Measurements from ENCODE around the gene HSDL1.

The HSDL1 gene

DNA sequence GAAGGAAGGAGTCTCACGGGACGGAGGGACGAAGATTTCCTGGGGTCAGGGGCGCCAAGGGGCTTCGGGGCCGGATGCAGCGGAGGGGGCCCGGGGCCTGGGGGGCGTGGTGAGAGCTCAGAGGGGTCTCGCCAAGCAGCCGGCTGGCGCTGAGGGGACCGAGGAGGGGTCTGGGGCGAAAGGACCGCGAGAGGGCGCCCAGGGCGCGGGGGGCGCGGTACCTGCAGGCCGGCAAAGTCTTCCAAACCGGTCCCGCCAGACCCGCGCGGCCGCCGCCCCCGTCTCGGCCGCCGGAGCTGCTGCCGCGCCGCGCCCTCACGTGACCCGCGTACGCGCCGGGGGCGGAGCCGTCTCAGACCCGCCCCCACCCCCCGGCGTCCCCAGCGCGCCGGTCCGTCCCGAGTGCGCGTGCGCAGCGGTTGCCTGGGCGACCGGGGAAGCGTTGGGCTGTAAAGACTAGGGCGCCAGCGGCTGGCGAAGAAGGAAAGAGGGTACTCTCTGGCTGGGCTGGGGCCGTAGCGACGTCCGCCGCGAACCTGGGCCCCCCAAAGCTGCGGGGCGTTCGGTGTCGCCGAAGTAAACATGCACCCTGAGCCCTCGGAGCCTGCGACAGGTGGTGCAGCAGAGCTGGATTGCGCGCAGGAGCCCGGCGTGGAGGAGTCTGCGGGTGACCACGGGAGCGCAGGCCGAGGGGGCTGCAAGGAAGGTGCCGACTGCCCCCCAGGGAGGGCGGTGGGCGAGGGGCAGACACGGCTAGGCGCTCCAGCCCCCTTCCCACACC is at the start of gene HSDL1, which contains the start of gene DNAAF1:
Gene HSDL1, minus strand, starts transcription at position 319 of the 781 bp plus-strand sequence. CDS start 13,856 bp downstream, outside the sequence.
Gene DNAAF1, plus strand, starts transcription at position 450 of the 781 bp plus-strand sequence. Its CDS starts 133 bp downstream, at position 583.
- peak; percentile 98 for DNase-seq (ENCODE audit: low read depth)

DNA sequence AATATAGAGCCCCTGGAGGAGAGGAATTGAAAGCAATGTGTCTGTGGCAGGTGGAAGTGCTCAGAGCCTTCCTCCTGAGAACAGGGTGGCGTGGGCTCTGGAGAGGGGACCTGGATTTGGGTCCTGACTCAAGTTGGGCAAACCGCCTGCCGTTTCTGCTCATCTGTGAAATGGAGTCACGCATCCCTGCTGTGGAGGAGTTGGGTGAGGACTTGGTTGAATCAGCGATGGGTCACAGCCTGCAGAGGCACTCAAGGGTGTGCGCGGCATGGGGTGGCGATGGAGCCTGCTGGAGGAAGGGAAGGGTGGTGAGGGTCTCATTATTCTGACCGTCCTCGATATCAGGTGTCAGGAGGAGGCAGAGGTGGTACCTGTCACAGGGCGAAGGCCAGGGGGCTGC is 49.0 kb upstream of the HSDL1 start:
- DNase-seq (ENCODE audit: low read depth): no peak

DNA sequence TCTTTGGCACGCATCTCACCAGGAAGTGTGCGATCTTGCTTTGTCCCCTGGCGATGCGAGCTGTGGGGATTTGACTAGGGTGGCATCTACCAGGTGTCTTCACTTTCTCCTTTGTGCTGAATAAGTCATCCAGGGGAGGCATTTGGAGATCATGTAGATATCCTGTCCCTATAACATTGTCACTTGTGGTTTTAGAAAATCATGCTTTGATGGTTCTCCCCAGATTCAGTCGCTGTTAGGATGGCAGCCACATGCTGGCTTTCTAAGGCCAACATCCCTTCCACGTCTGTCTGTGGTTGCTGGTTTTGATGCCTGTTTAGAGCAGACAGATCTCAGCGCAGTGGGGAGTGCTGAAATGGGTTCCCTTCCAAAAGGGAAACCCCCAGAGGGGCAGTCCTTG is 48.5 kb upstream of the HSDL1 start:
- no peak for DNase-seq (ENCODE audit: low read depth)

DNA sequence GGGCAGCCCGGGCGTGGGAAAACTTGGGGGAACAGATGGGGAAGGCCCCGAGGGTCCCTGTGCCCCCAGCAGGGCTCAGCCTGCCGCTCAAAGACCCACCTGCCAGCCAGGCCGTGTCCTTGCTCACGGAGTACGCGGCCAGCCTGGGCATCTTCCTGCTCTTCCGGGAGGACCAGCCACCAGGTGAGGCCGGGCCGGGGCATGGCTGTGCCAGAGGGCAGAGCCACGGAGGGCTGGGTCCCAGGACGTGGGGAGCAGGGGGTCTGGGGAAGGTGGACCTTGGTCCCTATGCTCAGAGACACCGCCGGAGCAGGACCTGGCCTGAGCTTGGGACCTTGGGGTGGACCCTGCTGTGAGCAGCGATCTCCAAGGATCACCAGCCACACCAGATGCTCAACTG is 46.5 kb upstream of the HSDL1 start:
- DNase-seq (ENCODE audit: low read depth): no peak

DNA sequence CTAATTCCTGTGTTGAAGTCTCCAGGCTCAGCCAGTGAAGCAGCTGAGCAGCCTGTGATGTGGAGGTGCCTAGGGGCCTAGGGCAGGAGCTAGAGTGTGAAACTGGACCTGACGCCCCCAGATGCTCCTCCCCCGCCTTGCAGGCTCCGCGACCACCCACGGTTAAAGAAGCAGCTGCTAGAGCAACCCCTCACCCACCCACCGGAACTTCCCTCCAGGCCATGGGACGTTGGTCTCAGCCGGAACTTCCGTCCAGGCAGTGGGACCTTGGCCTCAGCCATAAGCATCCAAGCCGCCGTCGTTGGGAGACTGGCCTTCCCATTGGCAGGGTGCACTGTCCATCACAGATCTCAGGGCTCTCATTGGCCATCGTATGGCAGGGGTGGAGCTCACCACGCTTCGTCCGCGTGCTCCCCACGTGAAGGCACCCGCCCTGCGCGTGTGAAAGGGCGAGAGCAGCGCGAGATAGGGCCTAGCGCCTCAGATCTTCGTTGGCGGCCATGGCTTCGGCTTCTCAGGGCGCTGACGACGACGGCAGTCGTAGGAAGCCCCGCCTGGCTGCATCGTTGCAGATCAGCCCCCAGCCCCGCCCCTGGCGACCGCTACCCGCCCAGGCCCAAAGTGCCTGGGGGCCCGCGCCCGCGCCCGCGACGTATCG is 45.9 kb upstream of the HSDL1 start, which contains the start of gene ADAD2:
Gene ADAD2, plus strand, starts transcription at position 427 of the 658 bp plus-strand sequence. Its CDS starts 74 bp downstream, at position 501.
- DNase-seq (ENCODE audit: low read depth): no peak

DNA sequence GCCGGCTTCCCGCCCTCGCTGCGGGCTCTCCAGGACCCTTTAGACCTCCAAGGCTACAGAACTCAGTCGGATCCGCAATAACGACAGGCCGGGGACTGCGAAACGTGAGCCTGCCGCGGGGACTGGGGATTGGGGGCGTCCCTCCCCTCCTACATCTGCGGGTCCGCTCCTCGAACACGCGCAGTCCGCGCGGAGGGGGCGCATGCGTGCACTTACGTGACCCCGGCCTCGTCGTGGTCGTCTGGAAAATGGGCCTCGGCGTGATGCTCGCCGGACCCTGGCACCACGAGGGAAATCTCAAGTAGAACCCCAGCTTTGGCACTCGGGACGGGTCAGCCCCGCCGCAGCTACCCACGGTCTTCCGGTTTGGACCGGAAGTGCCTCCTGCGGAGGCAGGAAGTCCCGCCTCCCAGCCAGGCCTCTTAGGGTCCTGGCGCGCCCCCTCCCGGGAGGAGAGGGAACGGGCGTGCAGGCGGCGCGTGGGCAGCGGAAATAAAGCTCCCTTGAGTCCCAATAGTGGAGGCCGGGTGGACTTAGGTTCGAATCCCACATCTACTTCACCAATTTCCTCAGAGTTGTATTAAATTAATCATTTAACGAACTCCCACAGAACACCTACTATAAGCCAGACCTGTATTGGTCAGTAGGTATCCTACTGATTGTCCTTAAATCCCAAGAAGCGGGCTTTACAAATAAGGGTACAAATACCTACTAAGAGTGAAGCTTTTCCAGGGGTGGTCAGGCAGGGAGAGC is 41.9 kb upstream of the HSDL1 start, which contains the start of gene TAF1C:
Gene TAF1C, minus strand, starts transcription at position 373 of the 753 bp plus-strand sequence. CDS start 2,069 bp downstream, outside the sequence.
- DNase-seq (ENCODE audit: low read depth): peak; percentile 88

DNA sequence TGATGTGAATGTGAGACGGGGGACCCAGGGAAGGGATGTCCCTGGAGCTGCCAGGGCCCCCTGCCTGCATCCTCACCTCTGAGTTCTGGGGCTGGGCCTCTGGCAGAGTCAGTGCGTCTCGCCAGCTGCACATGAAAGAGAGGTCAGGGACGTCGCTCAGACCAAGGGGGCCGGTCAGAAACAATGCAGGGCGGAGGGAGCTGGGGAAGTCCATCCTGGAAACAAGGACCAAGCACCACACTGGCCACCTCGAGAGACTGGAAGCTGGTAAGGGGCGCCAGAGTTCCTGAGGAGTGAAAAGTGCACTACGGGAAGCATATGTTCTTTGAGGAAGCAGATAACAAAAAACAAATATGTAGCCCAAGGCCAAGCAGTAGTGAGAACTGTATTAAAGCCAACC is 39.8 kb upstream of the HSDL1 start:
- DNase-seq (ENCODE audit: low read depth): no peak

DNA sequence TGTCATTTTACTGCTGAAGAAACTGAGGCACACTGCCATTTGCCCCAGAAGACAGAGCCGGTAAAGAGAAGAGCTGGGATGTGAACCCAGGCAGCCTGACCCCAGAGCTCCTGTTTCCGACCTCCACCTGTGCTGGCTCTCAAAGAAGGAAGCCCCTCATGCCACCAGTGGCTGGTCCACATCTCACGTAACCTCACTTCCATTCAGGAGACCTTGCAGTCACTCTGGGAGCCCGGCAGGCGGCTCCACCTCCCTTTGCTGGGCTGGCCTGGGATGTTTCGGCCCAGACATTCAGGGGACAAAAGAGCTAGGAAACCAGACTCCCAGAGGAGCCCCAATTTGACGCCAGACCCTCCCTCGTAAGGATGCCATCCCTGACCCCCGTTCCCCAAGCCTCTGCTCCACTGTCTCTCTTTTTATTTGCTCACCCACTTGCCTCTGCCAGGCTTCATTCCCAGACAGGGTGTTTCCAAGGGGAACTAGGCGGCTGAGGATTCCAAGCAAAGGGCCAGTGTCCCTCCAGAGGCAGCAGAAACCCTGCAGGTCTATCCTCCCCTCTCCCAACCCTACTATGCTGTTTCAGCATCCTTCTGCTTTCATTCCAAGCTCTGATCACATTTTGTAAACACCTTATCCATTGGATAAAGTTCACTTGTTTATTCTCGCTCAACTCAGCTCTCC is 39.1 kb upstream of the HSDL1 start:
- DNase-seq (ENCODE audit: low read depth): no peak

DNA sequence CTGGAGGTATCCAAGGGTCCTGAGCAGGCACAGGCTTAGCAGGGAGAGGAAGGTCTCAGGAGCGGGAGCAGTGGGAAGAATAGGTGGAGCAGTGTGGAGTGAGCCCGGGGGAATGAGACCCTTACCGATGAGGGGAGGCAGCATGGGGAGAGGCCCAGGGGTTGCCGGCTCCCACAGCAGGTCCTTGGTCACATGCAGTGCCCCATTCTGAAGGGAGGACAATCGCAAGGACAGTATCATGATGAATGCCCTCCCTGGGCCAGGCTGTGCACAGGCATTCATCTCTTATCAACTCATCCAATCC is 38.5 kb upstream of the HSDL1 start:
- no peak for DNase-seq (ENCODE audit: low read depth)

DNA sequence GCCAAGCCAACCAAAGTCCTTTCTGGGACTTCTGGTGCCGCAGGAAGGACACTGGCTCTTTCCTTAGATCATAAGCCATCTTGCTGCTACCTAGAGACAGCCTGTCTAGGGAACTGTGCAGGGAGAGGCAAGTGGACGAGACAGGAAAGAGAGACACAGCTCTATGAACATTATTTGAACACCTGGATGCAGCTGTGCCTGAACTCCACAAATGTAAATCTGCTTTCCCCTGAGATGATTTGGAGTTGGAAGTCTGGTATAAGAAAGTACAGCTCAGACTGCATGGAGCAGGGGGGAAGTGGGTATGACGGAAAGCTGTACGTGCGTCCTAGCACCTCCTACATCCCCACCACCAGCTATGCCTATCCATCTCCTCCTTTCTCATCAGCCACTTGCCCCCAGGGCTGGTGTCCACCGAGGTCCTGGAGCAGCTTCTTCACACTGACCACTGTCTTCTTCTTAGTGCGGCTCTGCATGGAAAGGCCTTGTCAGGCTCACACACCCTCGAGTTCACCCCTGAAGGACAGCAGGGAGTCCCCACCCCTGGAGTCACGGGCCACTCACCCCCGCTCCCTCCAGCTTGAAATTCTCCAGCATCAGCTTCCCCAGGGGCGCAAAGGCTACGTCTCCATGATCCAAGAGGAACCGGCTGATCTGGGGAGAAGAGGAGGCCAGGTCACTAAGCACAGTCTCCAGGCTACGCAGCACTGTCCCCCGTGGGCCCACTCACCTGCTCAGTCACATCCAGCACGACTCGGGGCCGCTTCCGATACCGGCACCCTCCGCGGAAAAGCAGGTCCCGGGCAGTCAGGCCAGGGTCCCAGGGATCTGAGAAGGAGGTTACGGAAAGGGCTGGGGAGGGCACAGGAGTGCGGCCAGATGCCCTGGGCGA is 37.9 kb upstream of the HSDL1 start:
- DNase-seq (ENCODE audit: low read depth): no peak

DNA sequence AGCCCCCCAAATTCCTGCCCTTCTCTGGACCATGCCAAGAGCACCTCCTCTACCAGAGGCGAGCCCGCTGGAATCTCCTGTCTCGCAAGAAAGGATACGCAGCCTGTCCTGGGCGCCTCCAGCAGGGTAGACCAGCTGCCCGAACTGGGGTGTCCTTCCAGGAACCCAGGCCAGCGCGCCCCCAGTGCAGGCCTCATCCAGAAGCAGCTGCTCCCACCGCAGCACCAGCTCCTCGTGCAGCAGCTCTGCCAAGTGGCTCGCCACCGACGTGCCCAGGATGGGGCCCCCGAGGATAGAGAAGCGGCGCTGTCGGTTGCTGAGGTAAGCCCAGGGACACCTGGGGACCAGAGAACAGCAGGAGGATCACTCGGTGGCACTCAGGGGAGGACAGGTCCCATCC is 37.1 kb upstream of the HSDL1 start:
- DNase-seq (ENCODE audit: low read depth): no peak

DNA sequence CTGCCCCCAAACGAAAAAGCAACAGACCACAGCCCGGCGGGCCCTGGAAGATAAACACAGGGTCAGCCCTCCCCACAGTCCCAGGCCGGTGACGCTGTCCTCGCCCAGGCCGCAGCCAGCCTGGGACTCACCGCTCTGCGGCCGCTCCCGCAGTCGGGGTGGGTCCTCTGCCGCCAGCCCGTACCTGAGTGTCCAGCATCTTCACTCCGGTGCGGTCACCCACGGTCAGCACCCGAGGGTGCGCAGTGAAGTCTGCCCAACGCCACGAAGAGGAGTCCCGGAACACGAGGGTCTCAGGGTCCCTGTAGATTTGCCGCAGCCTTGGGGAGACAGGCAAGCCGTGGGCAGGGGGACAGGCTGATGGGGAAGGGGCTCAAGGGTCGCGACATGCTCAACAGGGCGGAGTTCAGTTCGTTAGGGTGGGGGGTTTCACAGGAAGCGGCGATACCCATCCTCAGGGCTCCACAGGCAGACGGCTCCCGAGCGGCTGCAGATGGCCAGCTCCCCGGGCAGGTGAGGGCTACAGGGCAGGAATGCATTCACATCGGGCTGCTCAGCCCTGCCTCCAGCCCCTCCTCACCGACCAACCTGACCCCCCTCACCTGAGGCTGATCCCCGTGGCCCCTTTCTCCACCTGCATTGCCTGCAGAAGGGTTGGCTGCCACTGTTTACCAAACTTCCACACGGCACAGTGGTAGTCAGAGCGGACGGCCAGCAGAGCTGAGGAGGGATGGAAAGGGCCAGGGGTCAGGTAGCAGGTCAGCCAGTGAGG is 36.4 kb upstream of the HSDL1 start:
- no peak for DNase-seq (ENCODE audit: low read depth)

DNA sequence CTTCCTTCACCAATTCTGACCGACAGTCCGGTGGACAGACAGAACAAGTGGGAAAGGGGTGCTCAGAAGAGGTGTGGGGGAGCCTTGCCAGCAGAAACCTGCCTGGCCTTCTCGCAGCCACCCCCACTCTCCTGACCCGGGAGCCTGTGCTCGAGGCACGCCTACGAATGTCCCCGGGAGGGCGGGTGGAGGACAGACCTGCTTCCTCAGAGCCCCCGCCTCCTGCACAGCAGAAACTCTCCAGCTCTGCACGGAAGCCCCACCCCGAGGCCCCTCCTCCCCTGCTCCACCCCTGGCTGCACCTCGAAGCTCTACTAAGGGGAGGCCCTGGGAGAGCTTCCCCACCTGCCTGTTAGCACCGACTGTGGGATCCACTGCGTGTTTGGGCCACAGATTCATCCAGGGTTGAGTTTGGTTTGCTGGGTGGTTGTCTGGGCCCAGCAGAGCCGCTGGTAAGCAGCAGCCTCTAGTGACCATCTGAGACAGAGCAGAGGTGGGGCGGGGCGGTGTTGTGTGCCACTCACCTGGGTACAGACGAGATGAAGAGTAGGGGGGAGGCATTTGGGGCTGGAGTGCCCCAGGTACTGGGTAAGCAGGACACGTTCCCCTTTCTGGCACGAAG is 35.7 kb upstream of the HSDL1 start:
- DNase-seq (ENCODE audit: low read depth): no peak

DNA sequence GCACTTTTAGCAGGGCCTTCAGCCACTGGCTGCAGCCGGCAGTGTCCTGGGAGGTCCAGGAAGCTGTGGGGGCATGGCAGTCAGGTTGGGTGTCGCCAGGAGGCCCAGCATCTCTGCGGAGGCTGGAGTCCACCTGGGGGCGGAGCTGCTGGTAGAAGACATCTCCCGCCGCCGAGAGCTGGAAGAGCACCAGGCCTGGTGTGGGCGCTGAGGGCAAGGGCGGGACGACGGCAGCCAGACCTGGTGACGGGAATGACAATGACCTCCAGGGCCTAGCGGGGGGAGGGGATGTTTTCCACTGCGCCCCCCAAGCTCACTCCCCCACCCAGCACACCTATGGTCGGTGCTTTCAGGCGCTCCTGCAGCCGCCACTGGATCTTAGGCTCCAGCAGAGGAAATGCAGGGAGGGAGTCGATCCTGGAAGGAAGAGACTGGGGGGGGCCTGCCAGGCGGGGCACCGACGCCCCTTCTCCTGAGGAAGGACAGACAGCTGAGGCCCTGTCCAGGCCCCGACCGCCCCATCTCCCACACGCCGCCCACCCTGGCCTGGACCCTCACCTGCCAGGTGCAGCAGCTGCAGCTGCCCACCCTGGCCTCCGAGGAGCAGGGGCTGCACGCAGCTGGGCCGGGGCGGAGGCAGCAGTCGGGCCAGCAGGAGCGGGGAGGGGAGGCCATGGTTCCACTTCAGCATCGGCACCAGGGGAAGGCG is 34.8 kb upstream of the HSDL1 start:
- no peak for DNase-seq (ENCODE audit: low read depth)

DNA sequence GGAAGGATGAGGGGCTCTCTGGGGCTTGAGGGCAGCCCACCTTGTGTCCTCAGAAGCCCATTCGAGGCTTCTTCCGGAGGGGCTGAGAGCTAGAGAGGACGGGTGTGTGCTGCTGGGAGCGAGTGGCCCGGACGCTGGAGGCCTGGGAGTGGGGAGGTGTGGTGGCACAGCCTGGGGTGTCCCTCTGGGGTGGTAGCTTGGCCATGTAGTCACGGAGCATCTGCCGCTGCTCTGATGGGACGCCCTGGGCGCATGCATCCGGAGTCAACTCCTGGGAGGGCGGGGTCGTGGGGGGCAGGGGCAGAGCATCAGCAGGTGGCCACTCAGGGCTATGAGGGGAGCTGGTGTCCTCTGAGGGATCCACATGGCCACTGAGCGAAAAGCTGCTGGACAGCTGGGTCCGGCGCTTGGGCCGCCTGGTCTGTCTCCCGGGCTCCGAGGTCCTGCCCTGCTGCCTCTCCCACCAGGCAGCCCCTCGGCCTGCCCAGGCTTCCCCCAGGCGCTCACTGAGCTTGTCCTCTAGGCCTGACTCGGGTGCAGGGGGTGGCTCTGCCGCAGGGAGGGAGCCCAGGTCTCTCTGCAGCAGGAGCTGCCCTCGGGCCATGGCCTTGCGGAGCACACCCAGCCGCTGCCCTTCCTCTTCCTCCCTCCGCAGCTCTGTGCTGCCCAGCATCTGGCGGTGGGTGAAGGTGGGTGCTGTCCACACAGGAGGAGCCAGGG is 34.1 kb upstream of the HSDL1 start:
- no peak for DNase-seq (ENCODE audit: low read depth)

DNA sequence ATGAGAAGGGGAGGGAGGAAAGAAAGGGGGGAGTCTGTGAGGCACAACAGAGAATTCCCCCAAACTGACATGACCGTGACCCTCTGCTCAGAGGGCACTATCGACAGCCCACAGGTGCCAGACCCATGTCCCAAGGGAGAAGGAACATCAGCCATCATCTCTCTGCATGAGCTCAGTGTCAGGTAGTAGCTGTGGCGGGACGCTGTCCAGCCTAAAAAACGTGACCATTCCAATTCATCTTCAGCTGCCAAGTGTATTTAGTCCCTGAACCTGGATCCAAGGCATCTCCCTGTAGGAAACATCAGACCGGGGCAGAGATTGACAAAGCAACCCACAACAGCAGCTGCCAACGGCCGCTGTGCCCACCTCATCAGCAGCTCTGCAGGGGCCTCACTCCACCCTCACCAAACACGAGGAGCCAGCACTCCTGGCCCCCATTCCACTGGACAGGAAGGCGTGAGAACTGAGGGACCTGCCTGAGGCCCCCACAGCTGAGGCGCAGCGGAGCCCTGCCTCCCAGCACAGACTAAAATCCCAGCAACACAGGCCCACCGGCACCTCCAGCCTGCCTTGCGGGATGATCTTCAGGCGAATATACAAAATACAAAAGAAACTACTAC is 33.3 kb upstream of the HSDL1 start:
- DNase-seq (ENCODE audit: low read depth): no peak

DNA sequence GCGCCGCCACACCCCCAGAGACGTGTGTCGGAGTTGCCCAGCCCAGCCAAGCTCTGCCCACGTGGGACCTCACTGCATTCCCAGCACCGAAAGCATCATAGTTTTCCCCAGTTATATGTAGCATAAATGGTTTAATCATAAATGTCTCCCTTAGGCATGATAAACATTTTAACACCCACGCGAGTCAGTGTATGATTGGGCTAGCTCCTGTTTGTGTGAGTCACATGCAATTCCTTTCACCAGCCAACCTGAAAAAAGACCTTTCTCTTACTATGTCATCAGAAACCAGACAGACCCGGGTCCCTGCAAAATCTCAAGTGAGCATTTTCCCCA is 32.7 kb upstream of the HSDL1 start:
- DNase-seq (ENCODE audit: low read depth): no peak

All from activated T-cell treated with anti-CD3 and anti-CD28 coated beads for 1 hour (primary cell).